Measurements from ENCODE around the gene ASTN2.

ASTN2 gene

DNA sequence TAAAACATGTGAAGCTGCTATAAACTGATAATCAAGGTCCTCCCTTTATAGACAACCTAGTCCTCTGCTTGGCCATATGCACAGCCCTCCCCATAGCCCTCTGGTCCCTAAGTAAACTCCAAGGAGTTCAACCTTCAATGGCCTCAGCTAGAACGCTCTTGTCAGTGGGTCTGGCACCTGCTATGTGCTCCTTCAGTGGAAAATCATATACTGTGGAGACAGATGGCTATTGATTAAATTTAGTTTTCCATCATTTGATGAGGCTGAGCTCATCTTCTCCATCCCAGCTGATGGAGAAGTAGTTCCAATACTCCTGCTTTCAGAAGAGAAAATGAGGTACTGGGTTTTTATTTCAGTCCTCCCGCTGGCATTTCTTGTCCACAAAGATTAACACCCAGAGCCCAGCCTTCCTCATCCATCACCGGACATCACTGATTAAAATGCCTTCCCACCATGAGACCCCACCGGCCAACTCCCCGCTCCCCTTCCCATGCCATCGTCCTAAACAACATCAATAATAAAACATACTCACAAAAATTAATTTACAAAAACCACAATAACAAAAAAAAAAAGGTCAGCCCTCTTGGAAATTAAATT, 593.1 kb downstream of the ASTN2 start:
- no peak for DNase-seq (ENCODE audit: extremely low spot score)
- ChIA-PET CTCF (no interaction called here), POLR2A (no interaction called here)
- TF ChIP-seq, protein P1, sequence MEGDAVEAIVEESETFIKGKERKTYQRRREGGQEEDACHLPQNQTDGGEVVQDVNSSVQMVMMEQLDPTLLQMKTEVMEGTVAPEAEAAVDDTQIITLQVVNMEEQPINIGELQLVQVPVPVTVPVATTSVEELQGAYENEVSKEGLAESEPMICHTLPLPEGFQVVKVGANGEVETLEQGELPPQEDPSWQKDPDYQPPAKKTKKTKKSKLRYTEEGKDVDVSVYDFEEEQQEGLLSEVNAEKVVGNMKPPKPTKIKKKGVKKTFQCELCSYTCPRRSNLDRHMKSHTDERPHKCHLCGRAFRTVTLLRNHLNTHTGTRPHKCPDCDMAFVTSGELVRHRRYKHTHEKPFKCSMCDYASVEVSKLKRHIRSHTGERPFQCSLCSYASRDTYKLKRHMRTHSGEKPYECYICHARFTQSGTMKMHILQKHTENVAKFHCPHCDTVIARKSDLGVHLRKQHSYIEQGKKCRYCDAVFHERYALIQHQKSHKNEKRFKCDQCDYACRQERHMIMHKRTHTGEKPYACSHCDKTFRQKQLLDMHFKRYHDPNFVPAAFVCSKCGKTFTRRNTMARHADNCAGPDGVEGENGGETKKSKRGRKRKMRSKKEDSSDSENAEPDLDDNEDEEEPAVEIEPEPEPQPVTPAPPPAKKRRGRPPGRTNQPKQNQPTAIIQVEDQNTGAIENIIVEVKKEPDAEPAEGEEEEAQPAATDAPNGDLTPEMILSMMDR (IDR thresholded peaks at IDR 0.05; ENCODE audit: control extremely low read depth, extremely low read depth, low read depth, missing control alignments), result no peak

DNA sequence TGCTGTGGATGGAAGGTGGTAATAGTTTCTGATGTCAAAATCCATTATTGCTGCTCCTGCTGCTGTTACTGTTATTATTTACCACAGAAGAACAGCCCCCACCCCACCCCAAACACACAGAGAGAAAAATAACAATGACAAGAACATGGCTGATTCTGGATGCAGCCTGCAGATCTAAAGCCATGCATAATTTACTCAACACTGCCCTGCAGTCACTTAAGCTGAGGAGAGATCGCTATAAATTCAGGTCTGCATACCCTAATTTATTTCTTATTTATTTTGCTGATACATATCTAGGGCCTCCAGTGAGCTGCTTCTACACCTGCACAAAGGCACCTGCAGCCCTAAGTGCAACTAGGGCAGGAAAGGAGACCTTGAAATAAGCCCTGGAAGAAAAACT, 595.7 kb downstream of the ASTN2 start:
- TF ChIP-seq, protein P1 (IDR thresholded peaks at IDR 0.05; ENCODE audit: control extremely low read depth, extremely low read depth, low read depth, missing control alignments), result no peak
- POLR2A ChIA-PET, result no interaction called here

DNA sequence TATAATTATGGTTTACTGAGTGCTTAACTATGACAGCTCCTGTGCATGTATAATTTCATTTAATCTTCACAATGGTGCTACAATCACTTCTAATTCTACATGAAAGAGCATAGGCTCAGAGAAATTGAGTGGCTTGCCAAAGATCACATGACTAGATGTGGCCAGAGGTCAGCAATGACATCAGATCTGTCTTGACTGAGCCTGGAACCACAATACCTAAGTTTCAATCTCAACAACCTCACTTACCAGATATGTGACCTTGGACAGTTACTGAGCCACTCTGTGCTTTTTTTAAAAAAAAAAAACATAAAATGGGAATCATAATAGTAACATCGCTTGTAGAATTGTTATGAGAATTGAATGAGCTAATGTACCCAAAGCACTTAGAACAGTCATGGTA, 597.1 kb downstream of the ASTN2 start:
- CTCF ChIA-PET, result interaction anchor here (1.1 to 2.0 kb wide), 2 partner anchors 43 to 80 kb away, joined by 3 to 8 read pairs; no protein-coding TSS in a partner anchor
- POLR2A ChIA-PET, result no interaction called here

More for the DNA sequence above, 595.7 kb downstream of the ASTN2 start:
- CTCF ChIA-PET, result interaction anchor here (1.1 kb wide), 1 partner anchor 15 kb away, joined by 3 read pairs; no protein-coding TSS in a partner anchor
- no peak for DNase-seq (ENCODE audit: extremely low spot score)

DNA sequence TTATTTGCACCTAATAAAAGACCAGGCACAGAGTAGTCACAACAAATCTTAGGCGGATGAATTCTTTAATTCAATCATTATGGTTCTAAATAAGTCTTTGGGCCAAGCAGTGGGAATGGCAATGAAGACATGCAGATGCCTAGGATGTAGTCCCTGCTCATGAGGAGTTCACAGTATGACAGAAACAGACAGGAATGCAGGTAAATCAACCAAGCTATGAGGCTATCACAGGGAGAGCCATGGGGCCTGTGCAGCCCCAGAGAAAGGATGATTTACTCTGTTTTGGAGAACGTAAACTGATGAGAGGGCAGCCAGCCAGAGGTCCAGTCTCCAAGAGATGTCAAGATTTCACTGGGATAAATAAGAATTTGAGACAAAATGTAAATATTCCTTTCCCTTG, 598.4 kb downstream of the ASTN2 start:
- TF ChIP-seq, protein P1 (IDR thresholded peaks at IDR 0.05; ENCODE audit: control extremely low read depth, extremely low read depth, low read depth, missing control alignments), result no peak
- POLR2A ChIA-PET, result no interaction called here
- CTCF ChIA-PET, result interaction anchor here (1.2 to 2.0 kb wide), 2 partner anchors 44 to 79 kb away, joined by 3 to 8 read pairs; no protein-coding TSS in a partner anchor
- DNase-seq (ENCODE audit: extremely low spot score), result no peak

More for the DNA sequence above, 597.1 kb downstream of the ASTN2 start:
- DNase-seq (ENCODE audit: extremely low spot score), result no peak
- TF ChIP-seq, protein P1 (IDR thresholded peaks at IDR 0.05; ENCODE audit: control extremely low read depth, extremely low read depth, low read depth, missing control alignments), result no peak

DNA sequence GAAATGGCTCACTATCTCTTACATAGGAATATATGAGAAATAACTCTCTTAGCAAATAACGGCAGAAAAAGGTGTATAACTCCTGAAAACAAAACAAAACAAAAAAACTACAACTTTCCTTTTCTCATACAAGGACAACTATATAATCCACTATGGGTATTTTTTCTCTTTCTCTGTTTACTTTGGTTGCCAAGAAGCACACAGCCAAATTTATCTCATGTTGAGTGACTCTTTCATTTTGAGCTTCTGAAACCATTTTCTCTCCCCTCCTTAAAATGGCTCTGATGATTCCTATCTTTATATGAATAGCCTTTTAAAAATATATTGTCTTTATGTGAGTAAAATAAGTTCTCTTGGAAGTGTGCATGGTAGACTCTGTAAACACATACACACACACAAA, 599.0 kb downstream of the ASTN2 start:
- no peak for DNase-seq (ENCODE audit: extremely low spot score)
- TF ChIP-seq, protein P1 (IDR thresholded peaks at IDR 0.05; ENCODE audit: control extremely low read depth, extremely low read depth, low read depth, missing control alignments), result no peak
- ChIA-PET POLR2A (no interaction called here), CTCF (interaction anchor here (1.2 to 2.0 kb wide), 3 partner anchors 17 to 79 kb away, joined by 3 to 8 read pairs (median 3); no protein-coding TSS in a partner anchor)

DNA sequence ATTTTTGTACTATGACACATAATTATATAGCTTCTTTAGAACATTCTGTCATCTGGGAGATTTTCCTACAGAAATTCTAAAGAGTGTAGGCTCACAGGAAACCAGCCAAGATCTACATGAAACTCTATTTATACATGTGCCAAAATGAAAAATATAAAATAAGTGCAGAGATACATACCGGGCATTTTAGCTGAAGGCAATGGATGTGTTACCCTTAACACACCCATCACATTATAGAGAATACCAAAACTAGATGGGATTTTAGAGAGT, 601.9 kb downstream of the ASTN2 start:
- ChIA-PET CTCF (interaction anchor here (0.8 to 1.4 kb wide), 3 partner anchors 9 to 75 kb away, joined by 3 to 4 read pairs (median 4); no protein-coding TSS in a partner anchor), POLR2A (no interaction called here)
- TF ChIP-seq, protein P1 (IDR thresholded peaks at IDR 0.05; ENCODE audit: control extremely low read depth, extremely low read depth, low read depth, missing control alignments), result no peak
- DNase-seq (ENCODE audit: extremely low spot score), result no peak

Data from GM10248 (cell line).